ENCODE data around the gene SIDT1.
A peak's percentile ranks its signal among the peaks of the same experiment; 100 is the strongest.

The SIDT1 gene

GRCh38 chr3:113638910-113639309 is 106.6 kb downstream of the SIDT1 start:
- DNase-seq, result no peak

DNA sequence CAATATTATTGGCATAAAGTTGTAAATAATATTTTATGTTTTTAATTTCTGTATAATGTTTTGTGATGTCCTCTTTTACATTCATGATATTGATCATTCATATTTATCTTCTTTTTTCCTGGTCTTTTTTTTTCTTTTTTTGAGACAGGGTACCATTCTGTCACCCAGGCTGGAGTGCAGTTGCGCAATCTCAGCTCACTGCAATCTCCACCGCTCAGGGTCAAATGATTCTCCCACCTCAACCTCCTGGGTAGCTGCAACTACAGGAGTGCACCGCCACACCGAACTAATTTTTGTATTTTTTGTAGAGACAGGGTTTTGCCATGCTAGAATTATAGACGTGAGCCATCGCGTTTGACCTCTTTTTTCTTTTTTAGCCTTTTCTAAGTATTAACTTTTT is 111.2 kb downstream of the SIDT1 start:
- DNase-seq, result no peak

GRCh38 chr3:113648524-113648923 is 116.2 kb downstream of the SIDT1 start:
- no peak for DNase-seq

DNA sequence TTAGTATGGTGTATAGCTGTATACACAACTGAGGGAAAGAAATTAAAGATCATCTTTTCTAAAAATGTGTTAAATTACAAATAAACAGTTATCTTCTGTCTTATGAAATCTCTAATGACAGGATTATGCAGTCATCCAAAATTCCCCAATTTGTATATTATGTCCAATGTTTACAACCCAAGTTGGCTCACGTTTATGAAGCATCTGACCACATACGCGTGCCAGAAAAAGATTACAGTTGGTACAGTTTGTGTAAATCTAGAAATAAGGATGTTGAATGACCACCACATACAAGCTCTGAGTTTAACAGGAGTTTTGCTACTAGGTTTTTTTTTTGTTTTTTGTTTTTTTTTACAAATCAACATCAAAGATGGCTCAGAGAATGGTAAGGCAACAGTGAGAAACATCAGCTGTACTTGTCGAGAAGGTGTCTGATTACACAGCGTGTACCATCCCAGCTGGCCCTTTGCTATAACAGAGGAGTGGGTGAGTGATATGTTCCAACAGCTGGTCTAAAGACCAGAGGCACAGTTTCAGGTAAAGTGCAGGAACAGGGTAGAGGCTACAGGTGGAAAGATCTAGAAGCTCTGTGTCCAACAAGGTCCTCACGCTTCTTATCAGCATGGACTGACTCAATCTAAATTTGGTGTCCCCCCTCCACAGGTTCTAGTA is 117.0 kb downstream of the SIDT1 start:
- no peak for DNase-seq

DNA sequence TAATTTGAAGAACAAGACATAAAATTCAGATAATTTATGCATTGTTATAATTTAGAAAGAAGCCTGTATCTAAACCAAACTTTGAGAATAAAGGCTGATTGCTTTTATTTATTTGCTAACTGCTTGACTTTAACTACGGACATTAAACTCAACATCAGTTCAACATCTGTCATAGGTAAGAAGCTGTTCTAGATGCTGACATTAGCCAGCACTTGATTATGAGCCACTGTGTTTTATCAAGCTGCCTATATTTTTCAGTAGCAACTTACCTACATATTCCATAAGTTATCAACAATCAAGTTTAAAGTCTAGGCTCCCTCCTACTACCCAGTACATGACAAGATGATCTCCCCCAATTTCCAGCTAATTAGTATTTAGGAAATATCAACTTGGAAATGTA is 122.0 kb downstream of the SIDT1 start:
- no peak for DNase-seq

- DNase-seq, result no peak
These were observed 122.5 kb downstream of the SIDT1 start for GRCh38 chr3:113654851-113655250.

GRCh38 chr3:113658107-113658506 is 125.8 kb downstream of the SIDT1 start:
- DNase-seq, result no peak

DNA sequence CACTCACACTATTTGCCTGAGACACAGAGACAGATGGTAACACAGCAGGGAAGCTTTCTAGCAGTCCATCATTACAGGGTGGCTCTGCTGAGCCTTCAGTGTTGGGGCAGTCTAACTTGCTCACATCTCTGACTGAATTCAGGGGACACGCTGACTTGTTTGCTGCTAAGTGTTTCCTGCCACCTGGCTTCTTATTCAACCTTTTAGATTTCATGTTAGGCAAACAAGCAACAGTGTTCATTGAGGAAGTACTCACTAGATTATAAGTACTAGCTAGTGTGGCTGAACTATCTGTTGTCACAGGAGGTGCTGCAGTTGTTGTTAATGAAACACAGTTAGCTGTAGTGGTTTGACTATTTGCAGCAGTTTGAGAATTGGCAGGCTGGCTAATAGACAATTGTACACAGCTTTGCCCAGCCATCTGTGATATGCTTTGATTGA is 126.8 kb downstream of the SIDT1 start:
- DNase-seq, result peak; percentile 61 to 94

DNA sequence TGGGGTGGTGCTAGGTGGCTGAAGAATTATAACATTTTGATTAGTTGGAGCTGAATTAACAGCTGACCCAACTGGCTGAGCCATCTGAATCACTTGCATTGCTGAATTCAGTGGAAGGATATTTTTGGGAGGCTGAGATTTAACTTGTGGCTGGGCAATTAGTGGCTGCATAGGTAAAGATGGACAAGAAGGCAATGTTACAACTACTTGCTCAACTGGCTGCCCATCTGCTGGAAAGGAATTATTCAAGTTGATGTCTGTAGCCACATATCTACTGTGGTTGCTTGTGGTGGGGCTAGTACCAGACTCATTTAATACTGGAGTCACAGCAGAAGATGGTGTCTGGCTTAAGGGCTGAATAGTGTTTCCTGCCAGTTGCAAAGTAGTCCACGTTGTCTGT is 127.6 kb downstream of the SIDT1 start:
- no peak for DNase-seq

GRCh38 chr3:113660458-113660857 is 128.1 kb downstream of the SIDT1 start:
- no peak for DNase-seq

GRCh38 chr3:113660896-113661295 is 128.5 kb downstream of the SIDT1 start:
- no peak for DNase-seq

GRCh38 chr3:113662824-113663223 is 130.5 kb downstream of the SIDT1 start:
- no peak for DNase-seq

DNA sequence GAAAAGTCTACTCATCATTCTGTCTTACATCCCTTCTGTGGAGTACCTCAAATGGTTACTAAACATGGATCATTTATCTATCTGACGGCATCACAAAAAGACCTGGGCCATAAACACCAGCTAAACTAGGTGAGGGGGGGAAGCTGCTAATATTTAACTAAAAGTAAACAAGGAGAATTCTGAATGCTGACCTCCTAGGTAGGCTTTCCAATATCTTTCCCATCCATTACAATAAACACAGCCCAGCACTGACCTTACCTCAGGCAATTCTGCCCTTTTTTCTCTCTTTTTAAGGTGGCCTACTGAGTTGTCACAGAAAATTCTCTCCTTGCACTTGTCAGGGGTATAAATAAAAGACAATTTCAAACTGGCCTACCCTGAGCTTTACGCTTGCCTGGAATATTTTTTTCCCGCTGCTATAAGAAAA is 131.0 kb downstream of the SIDT1 start:
- DNase-seq, result no peak

- DNase-seq, result no peak
These were observed 131.4 kb downstream of the SIDT1 start for GRCh38 chr3:113663761-113664160.

DNA sequence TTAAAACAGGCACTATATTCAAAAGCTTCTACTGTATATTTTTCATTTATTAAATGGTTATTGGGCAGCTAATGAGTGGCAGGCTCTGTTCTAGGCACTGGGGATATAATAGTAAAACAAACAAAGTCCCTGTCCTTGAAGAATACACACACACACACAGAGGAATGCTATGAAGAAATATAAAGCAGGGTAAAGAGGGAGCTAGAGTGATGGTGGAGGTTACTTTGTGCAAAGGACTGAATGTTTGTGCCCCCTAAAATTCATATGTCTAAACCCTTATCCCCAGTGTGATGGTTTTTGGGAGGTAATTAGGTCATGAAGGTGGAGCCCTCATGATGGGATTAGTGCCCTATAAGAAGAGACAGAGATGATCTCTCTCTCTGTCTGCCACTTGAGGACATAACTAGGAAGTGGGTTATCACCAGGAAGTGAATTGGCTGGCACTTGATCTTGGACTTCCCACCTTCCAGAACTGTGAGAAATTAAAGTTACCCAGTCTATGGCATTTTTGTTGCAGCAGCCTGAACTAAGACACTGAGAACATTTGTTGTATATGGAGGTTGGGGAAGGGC is 132.3 kb downstream of the SIDT1 start:
- no peak for DNase-seq

DNA sequence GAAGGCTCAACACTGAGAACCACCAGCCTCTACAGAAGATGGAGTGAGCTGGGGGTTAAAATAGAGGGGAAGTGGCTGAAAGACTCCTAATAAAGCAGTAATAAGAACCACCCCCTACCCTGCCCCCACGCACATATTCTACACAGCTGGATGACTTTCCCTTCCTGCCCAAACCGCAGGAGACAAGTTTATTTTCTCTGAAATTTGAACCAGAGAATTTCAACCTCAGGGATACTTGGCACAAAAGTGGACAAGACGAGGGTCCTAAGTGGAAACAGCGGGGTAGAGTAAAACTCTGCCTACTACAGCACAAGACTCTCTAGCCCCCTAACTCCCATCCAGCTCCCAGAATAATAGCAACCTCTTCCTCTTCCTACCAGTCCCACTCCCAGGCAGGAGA is 135.7 kb downstream of the SIDT1 start:
- DNase-seq, result no peak

- DNase-seq, result peak in 1 of 2 experiments; percentile 12
These were observed 141.2 kb downstream of the SIDT1 start for GRCh38 chr3:113673593-113673992.

GRCh38 chr3:113676261-113676660 is 143.9 kb downstream of the SIDT1 start:
- DNase-seq, result no peak

DNA sequence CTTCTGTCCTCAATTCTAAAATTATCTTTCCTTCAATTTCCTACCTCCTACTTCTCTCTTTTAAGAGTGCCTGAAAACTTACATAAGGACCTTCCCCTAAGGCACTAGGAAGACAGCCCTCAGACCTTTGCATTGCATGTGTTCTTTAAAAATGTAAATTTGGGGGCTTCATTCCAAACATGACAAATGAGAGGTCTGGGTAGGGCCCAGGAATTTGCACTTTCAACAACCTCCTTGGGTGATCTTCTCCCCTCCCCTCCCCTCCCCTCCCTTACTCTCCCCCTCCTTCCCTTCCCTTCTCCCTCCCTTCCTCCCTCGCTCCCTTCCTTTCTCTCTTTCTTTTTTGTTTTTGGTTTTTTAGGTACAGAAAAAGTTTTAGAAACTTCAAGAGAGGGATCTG is 145.4 kb downstream of the SIDT1 start:
- no peak for DNase-seq

DNA sequence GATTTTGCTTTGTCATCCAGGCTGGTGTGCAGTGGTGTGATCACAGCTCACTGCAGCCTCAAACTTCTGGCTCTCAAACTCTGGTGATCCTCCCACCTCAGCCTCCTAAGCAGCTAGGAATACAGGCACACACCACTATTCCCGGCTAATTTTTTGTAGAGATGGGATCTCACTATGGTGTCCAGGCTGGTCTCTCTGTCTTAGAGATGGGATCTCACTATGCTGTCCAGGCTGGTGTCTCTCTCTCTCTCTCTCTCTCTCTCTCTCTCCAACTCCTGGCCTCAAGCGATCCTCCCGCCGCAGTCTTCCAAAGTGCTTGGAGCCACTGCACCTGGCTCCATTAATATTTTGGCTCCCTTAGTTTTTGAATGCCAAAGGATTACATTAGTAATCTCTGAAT is 146.4 kb downstream of the SIDT1 start:
- DNase-seq, result no peak
